Activated effector memory CD4-positive, alpha-beta T cell treated with Interleukin-2 at 50 U/mL for 16 hours (primary cell): ENCODE results near the gene SCT.

Experiments
- DNase-seq: peaks from one replicate; pipeline ENCODE4 v3.0.0-alpha.2; 2020

SCT gene

DNA sequence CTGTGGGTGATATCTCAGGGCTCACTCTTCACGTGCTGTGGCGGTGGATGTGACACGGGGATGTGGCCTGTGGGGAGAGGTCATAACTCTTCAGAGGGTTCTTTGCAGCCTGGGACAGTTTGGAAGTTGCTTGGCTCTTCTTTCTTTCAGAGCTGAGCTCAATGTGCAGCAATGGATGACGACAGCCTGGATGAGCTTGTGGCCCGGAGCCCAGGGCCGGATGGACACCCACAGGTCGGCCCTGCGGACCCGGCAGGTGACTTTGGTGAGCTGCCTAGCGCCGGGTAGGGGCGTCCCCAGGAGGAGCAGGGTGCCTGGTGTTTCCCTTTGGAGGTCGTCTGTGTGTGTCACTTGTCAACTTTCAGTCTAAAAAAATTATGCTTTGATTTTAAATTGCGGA is 45.6 kb downstream of the SCT start:
- no peak for DNase-seq

DNA sequence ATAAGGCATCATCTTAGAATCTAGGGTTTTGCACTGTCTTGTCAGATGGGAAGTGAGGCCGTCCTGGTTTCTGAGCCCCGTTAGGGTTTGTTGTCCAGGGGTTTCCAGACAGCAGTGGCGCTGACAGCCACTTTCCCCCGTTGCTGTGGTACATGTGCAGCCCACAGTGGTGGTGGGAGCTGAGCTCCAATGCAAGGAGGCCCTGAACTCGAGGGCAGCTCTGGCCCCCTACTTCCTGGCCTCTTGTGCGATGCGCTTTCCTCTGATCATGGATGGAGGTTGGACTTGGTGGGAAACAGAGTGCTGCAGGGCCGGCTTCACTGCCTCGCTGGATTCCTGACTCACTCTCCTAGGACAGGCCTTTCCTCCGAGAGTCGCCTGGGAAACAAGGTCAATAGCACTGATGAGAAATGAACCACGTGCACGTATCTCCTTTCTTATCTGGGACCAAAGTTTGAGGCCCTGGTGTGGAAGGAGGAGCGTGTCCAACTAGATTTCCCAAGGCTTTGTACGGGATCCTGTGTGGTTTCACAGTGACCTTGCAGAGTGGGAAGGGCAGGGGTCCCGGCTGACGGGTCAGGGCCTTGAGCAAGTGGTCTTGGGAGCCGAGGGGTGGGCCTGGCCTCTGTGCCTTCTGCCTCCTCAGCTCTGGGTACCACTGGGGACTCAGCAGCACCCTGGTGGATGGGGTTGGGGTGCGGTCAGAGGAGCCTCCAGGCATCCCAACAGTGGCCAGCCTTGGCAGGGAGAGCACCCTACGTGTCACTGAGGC is 47.0 kb downstream of the SCT start:
- DNase-seq, result no peak

DNA sequence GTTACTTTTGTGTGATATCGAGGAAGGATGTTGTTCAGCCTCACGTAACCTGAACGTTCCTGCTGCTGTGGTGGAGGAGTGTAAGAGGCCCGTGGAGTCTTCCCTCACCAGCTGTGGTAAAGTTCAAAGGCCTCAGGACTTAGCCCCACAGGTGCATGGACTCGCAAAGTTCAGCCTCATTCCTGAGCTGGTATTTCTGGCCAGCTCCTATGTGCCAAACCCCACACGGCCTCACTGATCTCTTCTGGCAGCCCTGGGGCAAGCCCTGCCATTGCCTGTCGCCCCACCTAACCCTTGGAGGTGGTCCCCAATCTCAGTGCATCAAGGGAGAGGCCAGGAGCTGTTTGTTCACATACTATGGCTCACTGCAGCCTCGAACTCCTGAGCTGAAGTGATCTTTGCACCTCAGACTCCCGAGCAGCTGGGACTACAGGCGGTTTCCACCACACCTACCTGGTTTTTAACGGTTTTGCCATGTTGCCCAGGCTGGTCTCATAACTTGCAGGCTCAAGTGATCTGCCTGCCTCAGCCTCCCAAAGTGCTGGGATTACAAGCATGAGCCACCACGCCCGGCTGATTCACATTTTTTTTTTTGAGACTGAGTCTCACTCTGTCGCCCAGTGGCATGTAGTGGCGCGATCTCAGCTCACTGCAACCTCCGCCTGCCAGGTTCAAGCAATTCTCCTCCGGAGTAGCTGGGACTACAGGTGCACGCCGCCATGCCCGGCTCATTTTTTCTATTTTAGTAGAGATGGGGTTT is 48.5 kb downstream of the SCT start:
- no peak for DNase-seq

DNA sequence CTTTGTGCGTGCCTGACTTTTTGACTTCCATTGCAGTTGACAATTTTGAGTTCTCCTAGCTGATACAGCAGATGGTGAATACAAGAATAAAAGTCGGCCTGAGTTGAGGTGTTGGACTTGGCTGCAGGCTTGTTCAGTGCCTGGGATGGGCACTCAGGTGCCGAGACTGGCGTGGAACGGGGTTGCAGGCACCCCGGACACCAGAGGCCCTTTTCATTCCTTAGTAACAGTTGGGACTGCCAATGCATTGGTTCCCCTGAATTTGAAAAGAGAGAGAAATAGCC is 49.4 kb downstream of the SCT start:
- DNase-seq, result no peak

DNA sequence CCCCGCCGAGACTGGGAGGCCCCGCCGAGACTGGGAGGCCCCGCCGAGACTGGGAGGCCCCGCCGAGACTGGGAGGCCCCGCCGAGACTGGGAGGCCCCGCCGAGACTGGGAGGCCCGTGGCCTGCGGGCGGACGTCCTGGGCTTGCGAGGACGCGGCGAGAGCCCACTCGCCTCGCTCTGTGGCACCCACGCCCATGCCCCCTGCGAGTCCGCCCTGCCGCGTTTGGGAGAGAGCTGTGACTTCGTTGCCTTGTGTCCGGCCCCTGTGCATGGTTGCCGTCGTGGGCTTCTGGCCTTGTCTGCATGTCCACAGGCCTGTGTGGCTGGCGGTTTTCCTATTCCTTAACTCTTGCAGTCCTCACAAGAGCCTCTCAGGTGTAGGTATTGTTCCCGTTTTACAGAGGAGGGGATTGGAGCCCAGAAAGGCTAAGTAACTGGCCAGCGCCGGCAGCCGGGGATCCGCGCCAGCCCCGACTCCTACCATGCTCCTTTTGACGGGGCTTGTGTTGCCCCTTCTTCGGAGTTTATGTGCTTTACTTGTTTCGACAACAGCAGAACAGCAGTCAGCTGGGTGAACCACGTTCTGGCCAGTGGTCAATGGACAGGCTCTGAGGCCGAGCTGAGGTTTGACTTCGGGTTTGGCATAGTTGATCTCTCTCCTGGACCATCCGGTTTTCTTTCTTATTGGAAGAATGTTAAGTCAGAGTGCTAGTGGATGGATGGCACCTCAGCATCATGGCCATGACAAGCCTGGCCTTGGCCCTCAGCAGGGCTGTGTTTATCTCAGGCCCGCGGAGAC is 50.0 kb downstream of the SCT start:
- no peak for DNase-seq
